EH (cell line): ENCODE results near the gene SERPINE3.

ENCODE experiments used
- DNase-seq: peaks from one replicate; pipeline ENCODE4 v3.0.0-alpha.2; 2015; ENCODE audit warnings: low read depth

SERPINE3 gene

GRCh38 chr13:51361106-51361505 is 21.6 kb downstream of the SERPINE3 start:
- DNase-seq: peak; percentile 53

GRCh38 chr13:51363625-51364024 is 24.1 kb downstream of the SERPINE3 start:
- no peak for DNase-seq

GRCh38 chr13:51364404-51365008 is 25.0 kb downstream of the SERPINE3 start:
- peak; percentile 77 for DNase-seq

- DNase-seq: peak; percentile 52
Observed at GRCh38 chr13:51370116-51370515, 30.6 kb downstream of the SERPINE3 start.

GRCh38 chr13:51370811-51371210 is 31.3 kb downstream of the SERPINE3 start:
- DNase-seq: no peak

GRCh38 chr13:51371768-51372399 is 32.4 kb downstream of the SERPINE3 start:
- DNase-seq: no peak

- no peak for DNase-seq
Observed at GRCh38 chr13:51373451-51373850, 34.0 kb downstream of the SERPINE3 start.

- DNase-seq: no peak
Observed at GRCh38 chr13:51380269-51380668, 40.8 kb downstream of the SERPINE3 start.

- no peak for DNase-seq
Observed at GRCh38 chr13:51385114-51385513, 45.6 kb downstream of the SERPINE3 start.

- DNase-seq: no peak
Observed at GRCh38 chr13:51394724-51395123, 55.2 kb downstream of the SERPINE3 start.

- peak; percentile 27 for DNase-seq
Observed at GRCh38 chr13:51396352-51396751, 56.9 kb downstream of the SERPINE3 start.

- DNase-seq: peak; percentile 90
Observed at GRCh38 chr13:51397262-51397941, 57.9 kb downstream of the SERPINE3 start.

- DNase-seq: no peak
Observed at GRCh38 chr13:51405176-51405575, 65.7 kb downstream of the SERPINE3 start.

GRCh38 chr13:51412431-51412830 is 72.9 kb downstream of the SERPINE3 start:
- no peak for DNase-seq
